NCI-H2171 treated with DMSO at 0.1 percent for 48 hours (cell line): ENCODE results near the gene ZSWIM4.

Source experiments
- DNase-seq: peaks from one replicate; lab custom pipeline; 2025; lab: John Stamatoyannopoulos, UW

The ZSWIM4 gene

GRCh38 chr19:13812544-13812943 lies 17.3 kb downstream of the ZSWIM4 start:
- DNase-seq: no peak

GRCh38 chr19:13813147-13813546 lies 17.9 kb downstream of the ZSWIM4 start:
- DNase-seq: no peak

DNA sequence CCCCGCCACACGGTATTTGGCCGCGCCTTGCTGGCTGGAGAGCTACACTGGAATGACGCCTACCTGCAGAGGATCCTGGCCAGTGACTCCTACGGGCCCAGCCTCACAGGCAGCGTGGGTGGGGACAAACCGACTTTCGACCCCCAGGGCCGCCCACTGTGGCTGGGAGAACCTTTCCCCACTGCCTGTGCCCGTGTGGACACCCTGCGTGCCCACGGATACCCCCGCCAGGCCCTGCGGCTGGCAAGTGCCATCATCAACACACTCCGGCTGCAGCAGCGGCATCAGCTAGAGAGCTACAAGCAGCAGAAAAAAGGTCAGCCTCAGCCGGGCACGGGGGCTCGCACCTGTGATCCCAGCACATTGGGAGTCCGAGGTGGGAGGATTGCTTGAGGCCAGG lies 19.3 kb downstream of the ZSWIM4 start:
- DNase-seq: no peak

DNA sequence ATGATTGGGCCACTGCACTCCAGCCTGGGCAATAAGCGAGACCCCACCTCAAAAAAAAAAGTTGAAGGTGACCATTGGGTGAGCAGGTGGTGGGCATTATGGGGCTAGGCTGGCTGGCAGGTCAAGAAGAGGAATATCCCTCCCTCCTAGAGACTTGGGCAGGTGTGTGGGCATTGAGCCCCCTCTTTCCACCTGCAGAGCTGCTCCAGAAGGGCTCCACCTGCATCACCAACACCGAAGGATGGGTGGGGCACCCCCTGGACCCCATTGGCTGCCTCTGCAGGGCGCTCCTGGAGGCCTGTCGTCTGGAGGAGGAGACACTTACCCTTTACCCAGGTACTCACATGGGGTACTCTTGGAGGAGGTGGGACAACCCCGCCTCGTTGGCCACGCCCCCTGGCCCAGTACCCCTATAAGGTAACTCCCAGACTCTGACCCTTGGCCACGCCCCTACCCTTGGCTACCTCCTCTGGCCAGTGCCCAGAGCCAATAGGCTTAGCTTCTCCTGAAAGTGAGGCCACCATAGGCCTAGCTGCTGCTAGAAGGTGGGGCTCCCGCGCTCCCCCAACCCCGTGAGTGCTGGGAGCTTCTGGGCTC lies 21.9 kb downstream of the ZSWIM4 start:
- DNase-seq: no peak

DNA sequence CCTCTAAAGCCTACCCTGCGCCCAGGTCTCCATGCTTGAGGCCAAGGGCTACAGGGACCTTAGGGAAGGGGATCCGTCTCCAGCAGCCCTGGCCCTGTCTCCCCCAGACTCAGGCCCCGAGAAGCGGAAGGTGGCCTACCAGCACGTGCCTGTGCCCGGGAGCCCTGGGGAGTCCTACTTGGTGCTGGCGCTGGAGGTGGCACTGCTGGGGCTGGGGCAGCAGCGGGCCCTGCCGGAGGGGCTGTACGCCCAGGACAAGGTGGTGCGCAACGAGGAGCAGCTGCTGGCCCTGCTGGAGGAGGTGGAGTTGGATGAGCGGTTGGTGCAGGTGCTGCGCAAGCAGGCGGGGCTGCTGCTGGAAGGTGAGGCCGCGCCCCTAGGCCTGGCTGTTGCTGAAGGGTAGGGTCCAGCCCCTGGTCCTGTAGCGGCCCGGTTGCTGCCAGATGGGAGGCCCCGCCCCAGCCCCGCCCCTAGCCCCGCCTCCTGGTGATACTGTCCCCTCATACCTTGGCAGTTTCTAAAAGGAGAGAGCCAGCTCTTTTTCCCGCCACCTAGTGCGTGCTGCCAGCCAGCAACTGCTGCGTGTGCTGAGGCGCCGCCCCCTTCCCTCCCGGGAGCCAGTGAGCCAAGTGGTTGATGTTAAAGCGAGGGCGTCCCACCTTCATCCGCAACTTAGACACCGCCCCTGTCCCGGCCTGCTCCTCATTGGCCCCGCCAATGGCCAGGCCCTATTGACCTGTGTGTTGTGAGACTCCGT lies 22.6 kb downstream of the ZSWIM4 start:
- DNase-seq: no peak

DNA sequence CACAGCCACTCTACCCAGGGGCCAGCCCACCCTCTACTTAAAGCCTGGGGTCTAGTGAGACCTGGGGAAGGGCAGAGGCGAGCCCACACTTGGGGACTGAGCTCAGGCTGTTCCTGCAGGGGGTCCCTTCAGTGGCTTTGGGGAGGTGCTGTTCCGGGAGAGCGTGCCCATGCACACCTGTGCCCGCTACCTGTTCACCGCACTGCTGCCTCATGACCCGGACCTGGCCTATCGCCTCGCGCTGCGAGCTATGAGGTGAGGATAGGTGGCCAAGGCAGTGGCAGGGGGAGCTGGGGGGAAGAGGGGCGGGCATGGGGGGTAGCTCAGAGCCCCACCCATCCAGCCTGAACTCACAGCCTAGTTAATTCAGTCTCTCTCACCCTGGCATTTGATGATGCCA lies 24.0 kb downstream of the ZSWIM4 start:
- no peak for DNase-seq

DNA sequence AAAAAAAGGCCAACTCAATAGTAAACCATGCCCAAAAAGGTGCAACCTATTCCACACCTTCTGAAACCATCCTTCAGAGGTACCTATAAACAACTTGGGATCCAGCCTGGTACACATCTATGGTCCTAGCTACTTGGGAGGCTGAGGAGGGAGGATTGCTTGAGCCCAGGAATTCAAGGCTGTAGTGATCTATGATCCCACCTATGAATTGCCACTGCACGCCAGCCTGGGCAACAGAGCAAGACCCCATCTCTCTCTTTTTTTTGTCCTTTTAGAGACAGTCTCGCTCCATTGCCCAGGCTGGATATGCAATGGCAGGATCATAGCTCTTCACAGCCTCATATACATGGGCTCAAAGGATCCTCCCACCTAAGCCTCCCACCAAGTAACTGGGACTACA lies 26.0 kb downstream of the ZSWIM4 start:
- DNase-seq: no peak

GRCh38 chr19:13823256-13823655 lies 28.0 kb downstream of the ZSWIM4 start:
- no peak for DNase-seq

DNA sequence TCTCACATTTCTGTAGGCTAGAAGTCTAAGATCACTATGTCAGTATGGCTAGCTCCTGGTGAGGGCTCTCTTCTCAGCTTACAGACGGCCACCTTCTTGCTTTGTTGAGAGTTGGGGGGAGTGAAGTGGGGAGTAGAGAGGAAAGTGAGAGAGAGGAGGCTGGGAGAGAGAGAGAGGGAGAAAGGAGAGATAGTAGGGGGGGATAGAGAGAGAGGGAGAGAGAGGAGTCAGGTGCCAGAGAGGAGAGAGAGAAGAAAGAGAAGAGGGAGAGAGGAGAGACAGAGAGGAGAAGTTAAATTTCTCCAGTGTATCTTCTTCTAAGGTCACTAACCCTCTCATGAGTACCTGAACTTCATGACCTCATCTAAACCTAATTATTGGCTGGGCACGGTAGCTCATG lies 28.7 kb downstream of the ZSWIM4 start:
- no peak for DNase-seq

DNA sequence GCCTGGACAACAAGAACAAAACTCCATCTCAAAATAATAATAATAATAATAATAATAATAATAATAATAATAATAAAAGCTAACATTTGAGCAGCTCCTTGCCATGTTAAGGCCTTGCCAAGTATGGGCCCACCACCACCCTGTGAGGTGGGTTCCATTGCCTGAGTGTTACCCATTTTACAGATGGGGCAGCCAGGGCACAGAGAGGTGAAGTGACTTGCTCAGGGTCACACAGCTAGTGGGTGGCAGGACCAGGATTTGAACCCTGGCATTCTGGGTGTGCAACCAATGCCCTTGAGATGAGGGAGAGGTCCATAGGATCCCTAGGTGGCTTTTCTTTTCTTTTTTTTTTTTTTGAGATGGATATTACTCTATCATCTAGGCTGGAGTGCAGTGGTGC lies 29.5 kb downstream of the ZSWIM4 start:
- no peak for DNase-seq

- DNase-seq: no peak
Observed at GRCh38 chr19:13825489-13826441, 30.5 kb downstream of the ZSWIM4 start.

GRCh38 chr19:13826652-13827235 lies 31.5 kb downstream of the ZSWIM4 start:
- DNase-seq: no peak

- DNase-seq: peak; percentile 7
Observed at GRCh38 chr19:13827656-13828055, 32.4 kb downstream of the ZSWIM4 start.

DNA sequence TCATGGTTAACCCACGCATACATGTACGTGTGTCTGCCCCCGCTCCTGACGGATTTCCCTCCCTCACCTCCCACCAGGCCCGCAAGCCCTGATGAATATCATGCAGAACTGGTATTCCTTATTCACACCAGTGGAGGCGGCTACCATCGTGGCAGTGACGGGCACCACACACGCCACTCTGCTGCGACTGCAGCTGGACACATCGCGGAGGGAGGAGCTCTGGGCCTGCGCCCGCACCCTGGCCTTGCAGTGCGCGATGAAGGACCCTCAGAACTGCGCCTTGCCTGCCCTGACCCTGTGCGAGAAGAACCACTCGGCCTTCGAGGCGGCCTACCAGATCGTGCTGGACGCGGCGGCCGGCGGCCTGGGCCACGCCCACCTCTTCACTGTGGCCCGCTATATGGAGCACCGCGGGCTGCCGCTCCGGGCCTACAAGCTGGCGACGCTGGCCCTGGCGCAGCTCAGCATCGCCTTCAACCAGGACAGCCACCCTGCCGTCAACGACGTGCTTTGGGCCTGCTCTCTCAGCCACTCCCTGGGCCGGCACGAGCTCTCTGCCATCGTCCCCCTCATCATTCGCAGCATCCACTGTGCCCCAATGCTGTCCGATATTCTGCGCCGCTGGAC lies 35.0 kb downstream of the ZSWIM4 start:
- no peak for DNase-seq

- DNase-seq: no peak
Observed at GRCh38 chr19:13830741-13831536, 35.7 kb downstream of the ZSWIM4 start.

- no peak for DNase-seq
Observed at GRCh38 chr19:13831537-13832467, 36.6 kb downstream of the ZSWIM4 start.

GRCh38 chr19:13833330-13834243 lies 38.3 kb downstream of the ZSWIM4 start:
- DNase-seq: peak; percentile 80

DNA sequence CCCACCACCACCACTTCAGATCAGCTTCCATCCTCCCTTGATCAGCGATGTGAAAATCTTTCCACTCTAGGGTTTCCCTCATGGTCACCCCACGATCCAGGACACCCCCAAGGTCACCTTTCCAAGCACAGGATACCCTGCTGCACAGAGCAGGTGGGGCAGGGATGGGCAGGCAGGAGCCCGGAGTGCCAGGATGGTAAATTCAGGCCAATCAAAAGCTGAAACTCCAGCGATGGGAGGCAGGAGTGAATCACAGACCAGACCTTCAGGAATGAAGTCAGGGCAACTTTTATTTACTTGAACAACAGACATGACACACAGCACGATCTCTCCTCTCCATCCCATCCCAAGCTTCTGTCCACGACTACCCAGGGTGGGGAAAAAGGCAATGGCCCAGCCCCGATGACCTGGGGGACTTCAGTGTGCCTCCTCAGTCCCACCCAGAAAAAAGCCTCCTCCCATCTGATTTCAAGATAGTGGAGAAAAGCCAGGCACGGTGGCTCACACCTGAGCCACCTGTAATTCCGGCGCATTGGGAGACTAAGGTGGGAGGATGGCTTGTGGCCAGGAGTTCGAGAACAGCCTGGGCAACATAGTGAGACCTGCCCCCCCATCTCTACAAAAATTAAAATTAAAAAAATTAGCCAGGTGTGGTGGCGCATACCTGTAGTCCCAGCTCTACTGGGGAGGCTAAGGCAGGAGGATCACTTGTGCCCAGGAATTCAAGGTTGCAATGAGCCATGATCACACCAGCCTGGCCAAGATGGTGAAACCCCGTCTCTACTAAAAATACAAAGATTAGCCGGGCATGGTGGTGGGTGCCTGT lies 39.2 kb downstream of the ZSWIM4 start:
- no peak for DNase-seq
